Activated naive CD4-positive, alpha-beta T cell treated with anti-CD3 and anti-CD28 coated beads for 36 hours (primary cell): ENCODE data around the gene FHL3. TPM values are rescaled to one million over a fixed set of nuclear protein-coding genes. Genes with fewer than 3 reads are reported as not detected.

ENCODE experiments used
- CTCF ChIA-PET: fragments of 350-600 bp; sonication (Branson Sonifier 250); formaldehyde crosslinking; loops from one replicate; lab custom pipeline; 2021; ENCODE audit warnings: antibody characterized with exemption; lab: Charles Lee
- DNase-seq: peaks from one replicate; pipeline ENCODE4 v3.0.0-alpha.2; 2020
- H3K27ac Mint-ChIP-seq: one replicate; pipeline ENCODE4 v1.8.0; 2021; ENCODE audit warnings: mild to moderate bottlenecking, mixed read lengths
- H3K27me3 Mint-ChIP-seq: one replicate; pipeline ENCODE4 v1.8.0; 2021; ENCODE audit warnings: low read depth, mixed read lengths
- H3K36me3 Mint-ChIP-seq: one replicate; pipeline ENCODE4 v1.8.0; 2021; ENCODE audit warnings: low read depth, mixed read lengths
- H3K4me1 Mint-ChIP-seq: one replicate; pipeline ENCODE4 v1.8.0; 2021; ENCODE audit warnings: low read depth, mixed read lengths
- H3K4me3 Mint-ChIP-seq: one replicate; pipeline ENCODE4 v1.8.0; 2021; ENCODE audit warnings: mild to moderate bottlenecking, moderate library complexity, mixed read lengths
- H3K9me3 Mint-ChIP-seq: one replicate; pipeline ENCODE4 v1.8.0; 2021; ENCODE audit warnings: mixed read lengths
- intact Hi-C: fragments of 100-400 bp; cut with micrococcal nuclease; formaldehyde crosslinking; loops from one replicate; pipeline ENCODE4 v1.15.1; 2023
- total RNA-seq, 2 experiments: library from RNA; stranded (reverse); gene quantifications; one replicate each; pipeline ENCODE4 v1.2.3, GENCODE V29; 2021

FHL3 gene
- total RNA-seq, 2 experiments from 2014 or later = 12.1 to 12.7 TPM

GRCh38 chr1:38009088-38009840 is 4.0 kb upstream of the FHL3 start:
- peak overlapping the region; percentile 95 for H3K27ac Mint-ChIP-seq
- CTCF ChIA-PET = interaction anchor here (0.6 to 7.1 kb wide), 9 partner anchors 10 to 150 kb away, joined by 3 to 57 read pairs (median 4); partner anchors contain the start of genes MTF1 and SF3A3
- no peaks in the 10 kb centered on the region for H3K9me3 Mint-ChIP-seq
- H3K4me1 Mint-ChIP-seq = peaks cover 48% of the 10 kb centered on the region
- intact Hi-C loops = loop anchor here (1.0 to 10.0 kb wide), 3 partner anchors 19 to 414 kb away; partner anchors contain the start of genes GNL2 and SF3A3
- peaks cover 12% of the 10 kb centered on the region for H3K36me3 Mint-ChIP-seq
- DNase-seq = peak; percentile 84
- H3K27me3 Mint-ChIP-seq = no peaks in the 10 kb centered on the region
- no peak overlapping the region for H3K4me3 Mint-ChIP-seq

- peak overlapping the region; percentile 46 for H3K4me3 Mint-ChIP-seq
- CTCF ChIA-PET = no interaction called here
- intact Hi-C loops = loop anchor here (10.0 kb wide), 1 partner anchor 411 kb away; the partner anchor contains the start of gene GNL2
- peak overlapping the region; percentile 30 for H3K27ac Mint-ChIP-seq
- no peaks in the 10 kb centered on the region for H3K27me3 Mint-ChIP-seq
- H3K9me3 Mint-ChIP-seq = no peaks in the 10 kb centered on the region
- no peak for DNase-seq
- peaks cover 5% of the 10 kb centered on the region for H3K36me3 Mint-ChIP-seq
- peaks cover 38% of the 10 kb centered on the region for H3K4me1 Mint-ChIP-seq
These were observed 904 bp upstream of the FHL3 start for GRCh38 chr1:38006008-38006828.

GRCh38 chr1:38004284-38005108 is 818 bp downstream of the FHL3 start:
- H3K27ac Mint-ChIP-seq = peak overlapping the region; percentile 76
- peaks cover 38% of the 10 kb centered on the region for H3K4me1 Mint-ChIP-seq
- intact Hi-C loops = loop anchor here (10.0 kb wide), 1 partner anchor 410 kb away; the partner anchor contains the start of gene GNL2
- H3K36me3 Mint-ChIP-seq = peaks cover 5% of the 10 kb centered on the region
- peak overlapping the region; percentile 86 for H3K4me3 Mint-ChIP-seq
- CTCF ChIA-PET = interaction anchor here (0.9 to 1.2 kb wide), 3 partner anchors 9 to 116 kb away, joined by 3 to 5 read pairs (median 4); no protein-coding TSS in a partner anchor
- H3K9me3 Mint-ChIP-seq = no peaks in the 10 kb centered on the region
- no peaks in the 10 kb centered on the region for H3K27me3 Mint-ChIP-seq
- DNase-seq = no peak

- no peak for DNase-seq
- Mint-ChIP-seq H3K36me3 (peaks cover 5% of the 10 kb centered on the region), H3K27me3 (no peaks in the 10 kb centered on the region), H3K4me1 (peaks cover 36% of the 10 kb centered on the region), H3K4me3 (peak overlapping the region; percentile 86), H3K9me3 (no peaks in the 10 kb centered on the region), H3K27ac (no peak overlapping the region)
- intact Hi-C loops = loop anchor here (10.0 kb wide), 1 partner anchor 409 kb away; the partner anchor contains the start of gene GNL2
- CTCF ChIA-PET = interaction anchor here (0.6 to 1.6 kb wide), 8 partner anchors 10 to 1369 kb away, joined by 3 to 12 read pairs (median 4); no protein-coding TSS in a partner anchor
These were observed 1.8 kb downstream of the FHL3 start for GRCh38 chr1:38003261-38004250.

- CTCF ChIA-PET = interaction anchor here (1.0 to 2.9 kb wide), 3 partner anchors 10 to 29 kb away, joined by 4 to 15 read pairs (median 5); partner anchors contain the start of gene SF3A3
- H3K9me3 Mint-ChIP-seq = no peaks in the 10 kb centered on the region
- intact Hi-C loops = loop anchor here (10.0 kb wide), 1 partner anchor 406 kb away; the partner anchor contains the start of gene GNL2
- H3K27ac Mint-ChIP-seq = no peak overlapping the region
- no peak for DNase-seq
- H3K4me1 Mint-ChIP-seq = peaks cover 41% of the 10 kb centered on the region
- H3K27me3 Mint-ChIP-seq = no peaks in the 10 kb centered on the region
- H3K36me3 Mint-ChIP-seq = peaks cover 11% of the 10 kb centered on the region
- H3K4me3 Mint-ChIP-seq = no peak overlapping the region
These were observed 4.5 kb downstream of the FHL3 start for GRCh38 chr1:38000529-38001455.

- no peak overlapping the region for H3K27ac Mint-ChIP-seq
- CTCF ChIA-PET = interaction anchor here (1.0 to 2.9 kb wide), 2 partner anchors 9 to 18 kb away, joined by 4 to 15 read pairs; partner anchors contain the start of gene SF3A3
- peaks cover 11% of the 10 kb centered on the region for H3K36me3 Mint-ChIP-seq
- peaks cover 43% of the 10 kb centered on the region for H3K4me1 Mint-ChIP-seq
- H3K4me3 Mint-ChIP-seq = no peak overlapping the region
- no peak for DNase-seq
- H3K9me3 Mint-ChIP-seq = no peaks in the 10 kb centered on the region
- no peaks in the 10 kb centered on the region for H3K27me3 Mint-ChIP-seq
- intact Hi-C loops = loop anchor here (10.0 kb wide), 1 partner anchor 405 kb away; the partner anchor contains the start of gene GNL2
These were observed 5.1 kb downstream of the FHL3 start for GRCh38 chr1:38000233-38000528.

GRCh38 chr1:37999430-38000232 is 5.7 kb downstream of the FHL3 start:
- Mint-ChIP-seq H3K36me3 (peaks cover 11% of the 10 kb centered on the region), H3K4me3 (no peak overlapping the region), H3K4me1 (peaks cover 48% of the 10 kb centered on the region), H3K27ac (peak overlapping the region; percentile 73), H3K27me3 (no peaks in the 10 kb centered on the region), H3K9me3 (no peaks in the 10 kb centered on the region)
- peak; percentile 59 for DNase-seq
- intact Hi-C loops = loop anchor here (10.0 kb wide), 2 partner anchors 405 to 525 kb away; partner anchors contain the start of genes GNL2 and ZC3H12A
- CTCF ChIA-PET = interaction anchor here (2.9 kb wide), 1 partner anchor 9 kb away, joined by 15 read pairs; the partner anchor contains the start of gene SF3A3

- Mint-ChIP-seq H3K27me3 (no peaks in the 10 kb centered on the region), H3K36me3 (peaks cover 6% of the 10 kb centered on the region), H3K9me3 (no peaks in the 10 kb centered on the region), H3K4me1 (peaks cover 44% of the 10 kb centered on the region), H3K27ac (peak overlapping the region; percentile 73), H3K4me3 (no peak overlapping the region)
- intact Hi-C loops = loop anchor here (10.0 kb wide), 1 partner anchor 524 kb away; the partner anchor contains the start of gene ZC3H12A
- CTCF ChIA-PET = interaction anchor here (1.1 to 2.9 kb wide), 2 partner anchors 8 to 9 kb away, joined by 4 to 15 read pairs; partner anchors contain the start of gene SF3A3
- peak; percentile 49 for DNase-seq
These were observed 6.3 kb downstream of the FHL3 start for GRCh38 chr1:37998913-37999429.
